Gastrocnemius medialis (tissue), 4 donors: ENCODE data around the gene KCNK17.

Source experiments
- POLR2A ChIP-seq, 2 donors: fragments of 450-650 bp; IDR thresholded peaks; one replicate each; pipeline ENCODE4 v1.6.1; 2017; ENCODE audit warnings: antibody characterized with exemption in 2 of 2, mild to moderate bottlenecking in 2 of 2, moderate library complexity in 2 of 2
- TF ChIP-seq, protein P1 (sequence below), 5 experiments: fragments of 450-650 bp in 3 of 5; fragments of 200-600 bp in 2 of 5; sonication (generic) in 2 of 5; IDR thresholded peaks in 4 of 5; conservative IDR thresholded peaks in 1 of 5; 1 replicate in 4 of 5; 2 replicates in 1 of 5; pipeline ENCODE4 v1.5.1; 2016 to 2019; ENCODE audit warnings: antibody characterized with exemption in 5 of 5, mild to moderate bottlenecking in 3 of 5, moderate library complexity in 3 of 5

DNA sequence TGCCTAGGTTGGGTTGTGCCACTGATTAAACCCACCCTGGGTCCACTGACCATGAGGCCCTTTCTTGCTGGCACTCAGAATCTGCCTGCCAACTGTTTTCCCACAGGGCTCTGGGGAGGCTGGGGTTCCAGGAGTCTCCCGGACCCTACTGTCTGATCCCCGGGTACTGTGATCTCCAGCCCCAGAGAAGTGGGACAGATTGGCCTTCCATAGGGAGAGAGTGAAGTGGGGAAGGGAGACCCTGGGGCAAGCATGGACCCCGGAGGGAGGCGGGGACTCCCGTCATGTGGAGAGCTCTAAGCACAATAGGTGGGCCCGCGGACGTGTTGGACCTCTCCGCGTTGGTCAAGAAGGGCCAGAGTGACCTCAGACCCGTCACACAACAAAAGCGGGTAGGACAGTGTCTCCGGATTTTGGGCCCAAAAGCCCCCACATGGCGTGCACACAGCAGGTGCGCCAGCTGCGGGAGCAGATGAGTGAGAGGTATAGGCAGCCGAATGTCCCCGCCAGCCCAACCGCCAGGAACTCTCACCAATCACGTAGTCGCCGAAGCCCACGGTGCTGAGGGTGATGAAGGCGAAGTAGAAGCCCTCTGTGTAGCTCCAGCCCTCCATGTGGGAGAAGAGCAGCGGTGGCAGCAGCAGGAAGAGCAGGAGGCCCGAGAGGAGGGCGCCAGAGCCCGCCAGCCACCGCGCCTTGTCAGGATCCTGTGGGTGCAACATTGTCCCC lies 10.6 kb downstream of the KCNK17 start:
- TF ChIP-seq, protein P1, sequence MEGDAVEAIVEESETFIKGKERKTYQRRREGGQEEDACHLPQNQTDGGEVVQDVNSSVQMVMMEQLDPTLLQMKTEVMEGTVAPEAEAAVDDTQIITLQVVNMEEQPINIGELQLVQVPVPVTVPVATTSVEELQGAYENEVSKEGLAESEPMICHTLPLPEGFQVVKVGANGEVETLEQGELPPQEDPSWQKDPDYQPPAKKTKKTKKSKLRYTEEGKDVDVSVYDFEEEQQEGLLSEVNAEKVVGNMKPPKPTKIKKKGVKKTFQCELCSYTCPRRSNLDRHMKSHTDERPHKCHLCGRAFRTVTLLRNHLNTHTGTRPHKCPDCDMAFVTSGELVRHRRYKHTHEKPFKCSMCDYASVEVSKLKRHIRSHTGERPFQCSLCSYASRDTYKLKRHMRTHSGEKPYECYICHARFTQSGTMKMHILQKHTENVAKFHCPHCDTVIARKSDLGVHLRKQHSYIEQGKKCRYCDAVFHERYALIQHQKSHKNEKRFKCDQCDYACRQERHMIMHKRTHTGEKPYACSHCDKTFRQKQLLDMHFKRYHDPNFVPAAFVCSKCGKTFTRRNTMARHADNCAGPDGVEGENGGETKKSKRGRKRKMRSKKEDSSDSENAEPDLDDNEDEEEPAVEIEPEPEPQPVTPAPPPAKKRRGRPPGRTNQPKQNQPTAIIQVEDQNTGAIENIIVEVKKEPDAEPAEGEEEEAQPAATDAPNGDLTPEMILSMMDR (IDR thresholded peaks at IDR 0.05 in 4 of 5, conservative IDR thresholded peaks at IDR 0.05 in 1 of 5): peak in 3 of 5 experiments; percentile 4 to 30 (median 7)
- no peak for TF ChIP-seq POLR2A (IDR thresholded peaks at IDR 0.05)
